Neural progenitor cell (in vitro differentiated cells): ENCODE data around the gene BEND6. TPM values are rescaled to one million over a fixed set of nuclear protein-coding genes. Genes with fewer than 3 reads are reported as not detected.
A peak's percentile ranks its signal among the peaks of the same experiment; 100 is the strongest.

Source experiments
- DNase-seq: peaks from one replicate; pipeline ENCODE4 v3.0.0-alpha.2; 2016; ENCODE audit warnings: low spot score
- H2AFZ ChIP-seq: fragments of 200-600 bp; sonication (generic); replicated peaks from 2 replicates; pipeline ENCODE4 v1.6.1; 2016; ENCODE audit warnings: antibody characterized with exemption
- H3F3A ChIP-seq: fragments of 200-600 bp; sonication (generic); 2 replicates; pipeline ENCODE4 v1.6.1; 2016; ENCODE audit warnings: antibody characterized with exemption, low read depth
- H3K27ac ChIP-seq: fragments of 200-600 bp; sonication (generic); 2 replicates; pipeline ENCODE4 v1.5.1; 2016; ENCODE audit warnings: mild to moderate bottlenecking
- H3K27me3 ChIP-seq: fragments of 200-600 bp; sonication (generic); 2 replicates; pipeline ENCODE4 v1.6.1; 2016; ENCODE audit warnings: mild to moderate bottlenecking, moderate library complexity
- H3K36me3 ChIP-seq: fragments of 200-600 bp; sonication (generic); 2 replicates; pipeline ENCODE4 v1.5.1; 2016
- H3K4me1 ChIP-seq: fragments of 200-600 bp; sonication (generic); 2 replicates; pipeline ENCODE4 v1.6.1; 2016; ENCODE audit warnings: mixed run types
- H3K4me2 ChIP-seq: fragments of 200-600 bp; sonication (generic); 2 replicates; pipeline ENCODE4 v1.6.1; 2016
- H3K4me3 ChIP-seq: fragments of 200-600 bp; sonication (generic); 2 replicates; pipeline ENCODE4 v1.5.1; 2016
- H3K79me2 ChIP-seq: fragments of 200-600 bp; sonication (generic); 2 replicates; pipeline ENCODE4 v1.6.1; 2016; ENCODE audit warnings: low read depth
- H3K9ac ChIP-seq: fragments of 200-600 bp; sonication (generic); 2 replicates; pipeline ENCODE4 v1.6.1; 2016
- H3K9me3 ChIP-seq: fragments of 200-600 bp; sonication (generic); 2 replicates; pipeline ENCODE4 v1.5.1; 2016; ENCODE audit warnings: low read depth
- H4K20me1 ChIP-seq: fragments of 200-600 bp; sonication (generic); 2 replicates; pipeline ENCODE4 v1.6.1; 2016; ENCODE audit warnings: low read depth
- H3K27ac Mint-ChIP-seq: 3 replicates; pipeline ENCODE4 v1.8.0; 2021; ENCODE audit warnings: mixed read lengths
- H3K27me3 Mint-ChIP-seq: 2 replicates; pipeline ENCODE4 v1.8.0; 2022; ENCODE audit warnings: low read depth, mild to moderate bottlenecking, inconsistent platforms, moderate library complexity, mixed read lengths; ENCODE audit not compliant: insufficient read depth
- H3K36me3 Mint-ChIP-seq: 3 replicates; pipeline ENCODE4 v1.8.0; 2021; ENCODE audit warnings: mixed read lengths
- H3K4me1 Mint-ChIP-seq: 3 replicates; pipeline ENCODE4 v1.8.0; 2021; ENCODE audit warnings: mixed read lengths
- H3K4me3 Mint-ChIP-seq: 3 replicates; pipeline ENCODE4 v1.8.0; 2021; ENCODE audit warnings: mild to moderate bottlenecking, moderate library complexity, mixed read lengths
- H3K9me3 Mint-ChIP-seq: 3 replicates; pipeline ENCODE4 v1.8.0; 2020; ENCODE audit warnings: mixed read lengths
- CTCF ChIP-seq: fragments of 200-600 bp; sonication (generic); IDR thresholded peaks from 2 replicates; pipeline ENCODE4 v1.5.1; 2017; ENCODE audit warnings: antibody characterized with exemption, mild to moderate bottlenecking
- EZH2 ChIP-seq: fragments of 200-600 bp; sonication (generic); IDR thresholded peaks from 2 replicates; pipeline ENCODE4 v1.6.1; 2017; ENCODE audit warnings: antibody characterized with exemption, mild to moderate bottlenecking, moderate library complexity
- EZH2phosphoT487 ChIP-seq: fragments of 200-600 bp; sonication (generic); IDR thresholded peaks from 2 replicates; pipeline ENCODE4 v1.6.1; 2017; ENCODE audit warnings: antibody characterized with exemption
- total RNA-seq: library from RNA; depleted of rRNA; stranded (reverse); fragments of >200 nt; gene quantifications from 2 replicates; pipeline ENCODE4 v1.2.3, GENCODE V29; 2015; ENCODE audit warnings: low replicate concordance

BEND6 gene
- total RNA-seq, 1 donor from 2014 or later = 2.4 TPM

- H3K9me3 ChIP-seq = no peaks in the 10 kb centered on the region
- H3K4me3 Mint-ChIP-seq = peak overlapping the region; percentile 95
- no peak overlapping the region for H3K9ac ChIP-seq
- H3K4me3 ChIP-seq = peak overlapping the region; percentile 84
- H3K27ac ChIP-seq = no peak overlapping the region
- H3F3A ChIP-seq = peaks cover 18% of the 10 kb centered on the region
- peaks cover 21% of the 10 kb centered on the region for H3K27me3 Mint-ChIP-seq
- peak overlapping the region; percentile 76 for H3K27ac Mint-ChIP-seq
- H3K4me1 ChIP-seq = peaks cover 11% of the 10 kb centered on the region
- H3K27me3 ChIP-seq = peaks cover 43% of the 10 kb centered on the region
- TF ChIP-seq EZH2phosphoT487 (peak; percentile 33), CTCF (no peak), EZH2 (peak; percentile 75)
- H3K36me3 Mint-ChIP-seq = no peaks in the 10 kb centered on the region
- peaks cover 13% of the 10 kb centered on the region for H3K79me2 ChIP-seq
- H3K4me1 Mint-ChIP-seq = peaks cover 17% of the 10 kb centered on the region
- H3K4me2 ChIP-seq = peak overlapping the region; percentile 79
- DNase-seq = peak; percentile 64
- no peaks in the 10 kb centered on the region for H4K20me1 ChIP-seq
- peak overlapping the region; percentile 94 for H2AFZ ChIP-seq
- H3K36me3 ChIP-seq = no peaks in the 10 kb centered on the region
- H3K9me3 Mint-ChIP-seq = no peaks in the 10 kb centered on the region
Measured at GRCh38 chr6:56953597-56954402, 1.1 kb upstream of the BEND6 start.

GRCh38 chr6:56955171-56956155 lies 556 bp downstream of the BEND6 start:
- peak overlapping the region; percentile 63 for H2AFZ ChIP-seq
- H3K36me3 ChIP-seq = no peaks in the 10 kb centered on the region
- peak; percentile 94 for DNase-seq
- H3K9ac ChIP-seq = no peak overlapping the region
- H3K4me3 ChIP-seq = peak overlapping the region; percentile 84
- Mint-ChIP-seq H3K36me3 (no peaks in the 10 kb centered on the region), H3K9me3 (no peaks in the 10 kb centered on the region), H3K27ac (no peak overlapping the region), H3K4me3 (peak overlapping the region; percentile 86), H3K4me1 (peaks cover 17% of the 10 kb centered on the region), H3K27me3 (peaks cover 21% of the 10 kb centered on the region)
- peaks cover 11% of the 10 kb centered on the region for H3K4me1 ChIP-seq
- peaks cover 13% of the 10 kb centered on the region for H3K79me2 ChIP-seq
- peaks cover 18% of the 10 kb centered on the region for H3F3A ChIP-seq
- H3K4me2 ChIP-seq = peak overlapping the region; percentile 79
- peaks cover 43% of the 10 kb centered on the region for H3K27me3 ChIP-seq
- no peaks in the 10 kb centered on the region for H4K20me1 ChIP-seq
- no peak overlapping the region for H3K27ac ChIP-seq
- no peaks in the 10 kb centered on the region for H3K9me3 ChIP-seq
- TF ChIP-seq EZH2phosphoT487 = no peak
- TF ChIP-seq EZH2 = no peak
- peak; percentile 78 for TF ChIP-seq CTCF

- Histone ChIP-seq H4K20me1 (no peaks in the 10 kb centered on the region), H3K4me2 (peak overlapping the region; percentile 79), H2AFZ (no peak overlapping the region), H3K27ac (no peak overlapping the region), H3K4me3 (no peak overlapping the region), H3K27me3 (peaks cover 43% of the 10 kb centered on the region), H3K9ac (no peak overlapping the region), H3K4me1 (peaks cover 11% of the 10 kb centered on the region), H3F3A (peaks cover 18% of the 10 kb centered on the region), H3K79me2 (peaks cover 13% of the 10 kb centered on the region), H3K36me3 (no peaks in the 10 kb centered on the region), H3K9me3 (no peaks in the 10 kb centered on the region)
- DNase-seq = no peak
- Mint-ChIP-seq H3K4me3 (peak overlapping the region; percentile 59), H3K27me3 (peaks cover 21% of the 10 kb centered on the region), H3K36me3 (no peaks in the 10 kb centered on the region), H3K27ac (no peak overlapping the region), H3K4me1 (peaks cover 17% of the 10 kb centered on the region), H3K9me3 (no peaks in the 10 kb centered on the region)
- no peak for TF ChIP-seq CTCF
Measured at GRCh38 chr6:56956491-56956890, 1.6 kb downstream of the BEND6 start.
